GM19328 (cell line): ENCODE data around the gene ACTRT2.

Source experiments
- ATAC-seq: cut with Tn5 transposase; IDR thresholded peaks from one replicate; pipeline ENCODE4 v1.9.1; 2021; ENCODE audit warnings: mild to moderate bottlenecking, moderate library complexity; ENCODE audit not compliant: unreplicated experiment

ACTRT2 gene

DNA sequence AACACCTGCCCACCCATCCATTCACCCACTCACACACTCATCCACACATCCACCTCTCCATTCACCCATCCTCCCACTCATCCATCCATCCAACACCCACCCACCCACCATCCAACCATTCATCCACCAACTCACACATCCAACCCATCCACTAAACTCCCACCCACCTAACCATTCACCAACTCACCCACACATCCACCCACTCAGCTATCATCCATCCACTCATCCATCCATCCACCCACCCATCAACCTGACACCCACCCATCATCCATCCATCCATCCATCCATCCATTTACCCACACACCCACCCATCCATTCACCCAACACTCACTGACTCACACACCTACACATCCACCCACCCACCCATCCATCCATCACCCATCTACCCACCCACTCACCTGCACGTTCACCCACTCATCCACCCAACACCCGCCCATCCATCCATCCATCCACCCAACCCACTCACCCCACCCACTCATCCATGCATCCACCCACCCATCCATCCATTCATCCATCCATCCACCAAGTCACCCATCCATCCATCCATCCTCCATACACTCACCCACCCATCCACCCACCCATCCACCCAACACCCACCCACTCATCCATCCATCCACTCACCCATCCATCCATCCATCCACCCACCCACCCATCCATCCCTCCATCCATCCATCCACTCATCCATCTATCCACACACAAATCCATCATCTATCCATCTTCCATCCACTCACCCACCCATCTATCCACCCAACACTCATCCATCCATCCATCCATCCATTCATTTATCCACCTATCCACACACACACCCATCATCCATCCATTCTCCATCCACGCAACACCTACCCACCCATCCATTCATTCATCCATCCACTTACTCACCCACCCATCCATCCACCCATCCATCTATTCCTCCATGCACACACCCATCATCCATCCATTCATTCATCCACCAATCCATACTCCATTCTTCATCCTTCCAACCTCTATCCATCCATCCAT, 30.3 kb downstream of the ACTRT2 start:
- ATAC-seq = no peak

DNA sequence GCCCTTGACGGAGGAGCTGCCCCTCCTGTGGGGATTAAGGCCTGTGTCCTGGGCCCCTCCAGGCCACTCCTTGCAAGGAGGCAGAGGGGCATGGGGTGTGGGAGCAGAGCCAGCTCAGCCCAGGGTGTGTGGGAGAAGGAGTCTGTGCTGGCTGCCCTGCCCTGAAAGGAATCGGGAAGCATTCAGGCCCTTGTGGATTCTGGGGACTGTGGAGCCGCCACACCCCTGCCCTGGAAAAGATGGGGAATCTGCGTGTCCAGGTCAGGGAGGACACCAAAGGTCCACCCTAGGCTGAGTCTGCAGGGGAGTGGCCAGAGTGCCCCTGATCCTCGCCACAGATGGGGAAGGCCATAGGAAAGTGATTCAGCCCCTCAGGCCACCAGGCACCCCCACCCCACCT, 31.2 kb downstream of the ACTRT2 start:
- ATAC-seq = no peak

- no peak for ATAC-seq
Observed at GRCh38 chr1:3053366-3053980, 32.2 kb downstream of the ACTRT2 start.

DNA sequence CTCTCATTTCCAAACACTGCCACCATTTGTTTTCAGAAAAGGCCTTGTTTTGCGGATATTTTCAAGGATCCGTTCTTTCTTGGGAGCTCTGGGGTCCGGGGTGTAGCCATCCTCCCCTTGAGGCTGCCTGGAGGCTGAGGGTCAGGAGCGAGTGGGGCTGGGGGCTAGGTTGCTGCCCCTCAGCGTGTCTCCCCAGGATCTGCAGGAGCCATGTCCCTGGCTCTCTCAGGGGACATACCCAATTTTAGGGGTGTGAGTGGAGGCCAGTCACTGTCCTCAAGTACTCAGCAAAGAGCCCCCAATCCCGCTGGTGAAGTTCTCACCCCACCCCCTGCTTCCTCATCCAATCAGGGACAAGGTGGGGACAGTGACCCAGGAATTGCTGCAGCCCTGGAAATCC, 32.7 kb downstream of the ACTRT2 start:
- ATAC-seq = no peak

DNA sequence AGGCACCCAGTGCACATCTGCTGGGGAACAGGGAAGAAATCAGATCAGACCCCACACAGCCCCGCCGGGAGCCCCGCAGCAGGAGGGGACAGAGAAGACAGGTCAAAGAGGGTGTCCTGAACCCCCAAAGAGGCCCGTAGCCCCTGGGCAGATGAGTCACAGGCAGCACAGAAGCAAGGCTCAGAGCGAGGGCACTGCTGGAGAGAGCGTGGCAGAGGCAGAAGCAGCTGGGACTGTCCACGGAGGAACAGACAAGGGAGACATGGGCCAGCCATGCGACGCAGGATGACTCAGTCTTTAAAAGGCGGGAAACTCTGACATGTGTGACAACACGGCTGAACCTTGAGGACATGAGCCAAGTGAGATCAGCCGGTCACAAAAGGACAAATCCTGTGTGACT, 33.2 kb downstream of the ACTRT2 start:
- ATAC-seq = no peak

- ATAC-seq = no peak
Observed at GRCh38 chr1:3055051-3055450, 33.8 kb downstream of the ACTRT2 start.

- no peak for ATAC-seq
Observed at GRCh38 chr1:3056641-3057040, 35.4 kb downstream of the ACTRT2 start.

DNA sequence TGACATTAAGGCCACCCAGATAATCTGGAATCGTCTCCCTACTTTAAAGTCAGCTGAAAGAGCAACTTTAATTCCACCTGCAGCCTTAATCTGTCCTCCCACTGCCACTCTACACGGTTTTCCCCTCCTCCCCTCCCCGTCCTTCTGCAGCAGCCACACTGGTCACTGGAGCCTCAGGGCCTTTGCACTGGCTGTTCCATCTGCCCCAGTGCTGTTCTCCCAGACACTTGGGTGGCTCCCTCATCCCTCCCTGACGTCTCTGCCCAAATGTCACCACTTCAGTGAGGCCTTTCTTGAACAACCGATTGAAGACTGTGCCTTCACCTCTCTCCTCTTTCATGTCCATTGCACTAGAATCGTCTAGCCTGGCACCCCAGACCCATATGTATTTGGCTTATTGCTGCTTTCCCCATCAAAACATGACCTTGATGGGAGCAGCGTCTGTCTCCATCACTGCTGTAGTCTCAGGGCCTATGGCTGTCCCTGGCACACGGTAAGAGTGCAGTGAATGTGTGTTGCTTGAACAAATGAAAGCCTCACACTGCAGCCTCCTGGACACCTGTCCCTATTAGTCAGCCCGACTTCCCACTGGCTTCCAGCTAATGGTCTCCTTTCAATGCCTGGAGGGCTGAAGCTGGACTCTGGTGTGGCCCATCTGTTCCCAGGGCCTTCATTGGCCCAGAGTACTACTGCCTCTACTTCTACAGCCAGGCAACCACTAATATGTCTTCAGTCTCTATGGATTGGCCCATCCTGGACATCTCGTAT, 37.2 kb downstream of the ACTRT2 start:
- ATAC-seq = no peak

- ATAC-seq = no peak
Observed at GRCh38 chr1:3060127-3060526, 38.9 kb downstream of the ACTRT2 start.

DNA sequence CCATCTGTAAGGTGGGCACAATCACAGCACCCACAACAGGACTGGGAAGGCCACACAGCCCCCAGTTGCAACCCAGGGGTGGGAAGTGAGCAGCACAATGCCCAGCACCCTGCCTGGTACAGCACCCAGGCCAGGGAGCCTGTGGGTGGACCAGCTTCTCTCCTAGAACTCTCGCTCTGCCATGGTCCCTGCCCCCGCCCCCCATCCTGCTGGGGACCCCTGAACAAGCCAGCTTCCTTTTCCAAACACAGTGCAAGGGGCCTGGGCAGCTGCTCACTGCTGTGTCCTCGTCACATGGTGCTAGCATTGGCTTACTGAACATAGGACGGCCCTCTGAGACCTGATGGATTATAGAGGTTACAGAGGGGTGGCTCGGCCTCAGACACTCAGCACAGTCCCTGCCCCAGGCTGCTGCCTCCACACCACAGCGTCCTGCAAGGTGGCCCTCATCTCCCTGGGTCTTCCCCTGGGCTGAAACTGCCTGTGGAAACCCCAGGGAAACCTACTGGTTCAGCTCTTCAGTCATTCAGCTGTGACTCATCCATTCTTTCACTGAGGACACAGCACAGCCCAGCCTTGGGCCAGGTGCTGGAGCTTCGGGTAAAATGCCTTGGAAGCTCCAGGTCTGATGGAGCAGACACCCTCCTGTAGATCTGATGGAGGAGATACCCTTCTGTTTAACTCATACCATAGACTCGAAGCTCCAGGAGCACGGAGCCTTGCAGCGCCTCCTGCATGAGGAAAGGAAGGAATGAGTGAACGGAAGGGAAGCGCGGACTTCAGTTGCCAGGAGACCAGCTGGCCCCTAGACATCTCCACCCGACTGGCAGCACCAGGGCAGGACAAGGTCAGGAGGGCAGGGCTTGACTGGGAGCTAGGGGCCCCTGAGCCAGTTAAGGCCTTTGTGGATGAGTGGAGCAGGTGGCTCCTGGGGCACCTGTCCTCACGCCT, 39.6 kb downstream of the ACTRT2 start:
- ATAC-seq = no peak

GRCh38 chr1:3061566-3061965, 40.3 kb downstream of the ACTRT2 start:
- no peak for ATAC-seq

DNA sequence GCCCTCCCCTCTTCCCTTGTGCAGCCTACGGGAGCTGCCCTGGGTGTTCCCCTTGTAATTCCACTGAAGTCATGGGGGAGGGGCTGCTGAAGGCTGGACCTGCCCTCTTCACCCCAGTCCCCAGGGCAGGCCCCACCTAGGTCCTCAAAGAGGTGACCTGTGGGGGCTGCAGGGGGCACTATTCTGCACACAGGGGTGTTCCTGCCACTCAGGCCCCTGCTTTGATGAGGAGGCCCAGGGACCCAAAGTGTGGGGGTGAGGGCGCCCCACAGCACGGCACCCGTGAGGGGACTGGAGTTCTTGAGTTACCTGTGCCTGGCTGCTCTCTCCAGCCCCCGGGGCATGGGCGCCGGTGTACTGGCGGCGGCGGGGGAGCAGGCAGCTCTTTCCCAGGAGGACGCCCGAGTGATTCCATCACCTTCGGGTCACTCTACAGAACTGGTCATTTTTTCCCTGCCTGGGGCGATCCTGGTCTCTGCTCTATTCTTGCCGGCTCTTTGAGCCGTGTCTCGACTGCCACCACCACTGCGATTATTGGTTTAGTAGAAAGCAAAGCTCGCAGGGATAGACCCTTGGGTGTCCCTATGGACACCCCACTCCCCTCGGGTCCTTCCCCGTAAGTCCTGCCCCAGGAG, 40.8 kb downstream of the ACTRT2 start:
- ATAC-seq = no peak

DNA sequence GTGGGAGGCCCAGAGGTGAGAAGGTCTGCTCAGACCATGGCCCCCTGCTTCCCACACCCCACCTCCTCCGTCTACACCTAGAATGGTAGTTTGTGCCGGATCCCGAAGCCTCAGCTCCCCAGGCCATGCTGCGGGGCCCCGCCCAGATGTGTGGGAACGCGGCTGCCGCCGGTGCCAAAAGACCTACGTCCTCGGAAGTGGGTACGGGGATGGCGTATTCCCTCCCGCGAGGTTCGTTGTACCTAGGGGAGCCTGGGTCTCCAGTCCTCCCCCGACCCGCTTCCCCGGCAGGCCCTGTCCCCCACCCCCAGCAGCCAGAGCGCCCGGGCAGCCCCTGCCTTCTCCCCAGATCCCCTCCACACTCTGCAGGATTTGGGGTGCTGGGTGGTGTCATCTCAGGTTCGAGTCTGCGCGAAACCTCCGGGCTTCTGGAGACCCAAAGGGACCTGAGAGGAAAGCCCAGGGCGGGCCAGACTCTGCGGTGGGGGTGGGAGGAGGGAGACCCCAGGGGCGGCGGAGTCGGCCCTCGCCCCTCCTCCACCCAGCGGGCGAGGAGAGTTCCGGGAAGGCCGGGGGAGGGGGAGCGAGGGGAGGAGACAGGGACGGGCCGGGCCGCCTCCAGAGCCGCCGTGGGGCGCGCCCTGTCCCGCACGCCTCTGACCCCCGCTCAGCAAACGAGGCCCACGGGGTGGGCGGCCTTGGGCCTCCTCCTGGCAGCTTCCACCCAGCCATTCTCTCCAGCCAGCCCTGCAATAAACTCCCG, 41.5 kb downstream of the ACTRT2 start:
- ATAC-seq = no peak

DNA sequence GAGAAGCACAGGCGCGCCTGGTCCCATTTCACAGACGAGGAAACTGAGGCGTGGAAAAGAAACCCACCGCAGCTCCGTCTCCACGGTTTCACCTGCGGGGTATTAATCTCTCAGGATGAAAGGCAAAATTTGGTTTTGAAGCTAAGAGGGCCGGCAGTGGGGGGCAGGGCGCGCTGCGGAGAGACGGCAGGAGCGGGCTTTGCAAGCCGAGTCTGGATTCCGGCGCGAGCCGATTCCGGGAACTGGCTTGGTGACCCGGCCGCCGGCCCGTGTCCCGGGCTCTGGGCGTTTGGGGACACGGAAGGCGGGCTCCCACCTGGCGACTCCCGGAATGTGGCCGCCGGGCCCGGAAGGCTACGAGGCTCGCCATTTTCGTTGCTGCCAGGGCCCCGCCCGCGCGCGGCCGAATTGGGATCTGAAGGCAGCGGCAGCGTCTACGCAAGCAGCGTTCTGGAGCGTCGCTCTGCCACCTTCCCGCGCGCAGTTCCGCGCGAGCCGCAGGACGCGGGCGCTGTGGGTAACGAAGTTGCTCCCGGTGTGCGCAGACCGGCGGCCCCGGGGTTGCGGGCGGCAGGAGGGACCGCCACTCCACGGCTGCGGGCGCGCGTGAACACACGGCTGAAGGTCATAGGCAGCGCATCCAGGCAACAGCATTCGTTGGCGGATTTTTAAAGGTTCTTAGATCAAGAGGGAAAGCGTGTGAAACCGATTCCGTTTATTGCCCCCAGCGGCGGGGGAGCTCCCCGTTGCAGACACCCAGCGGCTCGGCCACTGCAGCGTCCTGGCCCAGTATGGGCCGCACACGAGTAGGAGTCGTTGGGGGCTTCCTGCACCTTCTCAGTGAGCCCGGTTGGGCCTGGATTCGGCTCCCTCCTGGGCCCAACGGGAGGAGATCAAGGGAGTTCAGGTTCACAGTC, 42.4 kb downstream of the ACTRT2 start:
- ATAC-seq = no peak

GRCh38 chr1:3064296-3064850, 43.1 kb downstream of the ACTRT2 start:
- no peak for ATAC-seq

GRCh38 chr1:3064901-3065300, 43.6 kb downstream of the ACTRT2 start:
- no peak for ATAC-seq

DNA sequence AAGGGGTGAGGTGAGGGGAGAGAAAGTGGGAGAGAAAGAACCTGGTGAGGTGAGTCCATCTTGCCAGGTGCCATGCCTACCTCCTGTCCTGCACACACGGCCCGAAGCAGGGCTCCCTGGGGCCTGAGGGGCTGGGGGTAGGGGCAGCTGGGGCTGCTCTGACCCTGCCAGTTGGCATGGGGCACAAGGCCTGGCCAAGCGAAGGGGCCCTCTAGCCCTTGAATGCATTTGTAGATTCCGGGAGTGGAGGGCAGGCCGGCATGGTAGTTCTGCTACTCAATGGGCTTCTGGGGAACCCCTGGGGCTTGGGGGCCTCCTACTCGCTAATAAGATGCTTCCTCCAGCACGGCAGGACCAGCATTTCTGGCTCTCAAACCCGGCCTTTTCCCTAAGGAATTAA, 44.1 kb downstream of the ACTRT2 start:
- no peak for ATAC-seq

- ATAC-seq = no peak
Observed at GRCh38 chr1:3065797-3066196, 44.5 kb downstream of the ACTRT2 start.
